ENCODE measurements around the gene IL12B.
"Not testable (repeated sequence)": the region's sequence is repeated elsewhere in the genome, so short reads cannot be mapped to it uniquely, and the experiment has no call there.

The IL12B gene

DNA sequence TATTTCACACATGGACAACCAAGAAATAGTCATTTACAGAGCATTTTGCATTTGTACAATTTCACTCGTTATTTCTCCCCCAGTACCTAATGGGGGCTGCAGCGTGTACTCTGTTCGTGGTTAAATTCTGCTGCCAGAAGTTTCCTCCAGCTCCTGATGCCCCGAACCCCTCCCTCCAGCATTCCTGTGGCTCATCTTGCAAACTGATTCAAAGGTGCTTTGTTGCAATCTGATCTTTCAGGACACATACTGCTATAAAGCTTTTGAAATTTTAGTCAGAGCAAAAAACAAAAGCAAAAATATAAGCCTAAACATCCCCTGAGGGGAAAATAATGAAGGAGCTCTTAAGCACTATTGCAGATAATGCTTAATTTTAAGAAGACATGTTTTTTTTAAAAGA lies 39.5 kb downstream of the IL12B start:
- H3K4me3 ChIP-seq (replicated peaks in 1 of 2; ENCODE audit: low read depth in 2 of 2, low read length in 2 of 2), result no peak overlapping the region
- TF ChIP-seq, protein P1, sequence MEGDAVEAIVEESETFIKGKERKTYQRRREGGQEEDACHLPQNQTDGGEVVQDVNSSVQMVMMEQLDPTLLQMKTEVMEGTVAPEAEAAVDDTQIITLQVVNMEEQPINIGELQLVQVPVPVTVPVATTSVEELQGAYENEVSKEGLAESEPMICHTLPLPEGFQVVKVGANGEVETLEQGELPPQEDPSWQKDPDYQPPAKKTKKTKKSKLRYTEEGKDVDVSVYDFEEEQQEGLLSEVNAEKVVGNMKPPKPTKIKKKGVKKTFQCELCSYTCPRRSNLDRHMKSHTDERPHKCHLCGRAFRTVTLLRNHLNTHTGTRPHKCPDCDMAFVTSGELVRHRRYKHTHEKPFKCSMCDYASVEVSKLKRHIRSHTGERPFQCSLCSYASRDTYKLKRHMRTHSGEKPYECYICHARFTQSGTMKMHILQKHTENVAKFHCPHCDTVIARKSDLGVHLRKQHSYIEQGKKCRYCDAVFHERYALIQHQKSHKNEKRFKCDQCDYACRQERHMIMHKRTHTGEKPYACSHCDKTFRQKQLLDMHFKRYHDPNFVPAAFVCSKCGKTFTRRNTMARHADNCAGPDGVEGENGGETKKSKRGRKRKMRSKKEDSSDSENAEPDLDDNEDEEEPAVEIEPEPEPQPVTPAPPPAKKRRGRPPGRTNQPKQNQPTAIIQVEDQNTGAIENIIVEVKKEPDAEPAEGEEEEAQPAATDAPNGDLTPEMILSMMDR (IDR thresholded peaks at IDR 0.05; ENCODE audit: low read depth, low read length), result no peak
- no peak for DNase-seq (ENCODE audit: low read depth in 2 of 2)

DNA sequence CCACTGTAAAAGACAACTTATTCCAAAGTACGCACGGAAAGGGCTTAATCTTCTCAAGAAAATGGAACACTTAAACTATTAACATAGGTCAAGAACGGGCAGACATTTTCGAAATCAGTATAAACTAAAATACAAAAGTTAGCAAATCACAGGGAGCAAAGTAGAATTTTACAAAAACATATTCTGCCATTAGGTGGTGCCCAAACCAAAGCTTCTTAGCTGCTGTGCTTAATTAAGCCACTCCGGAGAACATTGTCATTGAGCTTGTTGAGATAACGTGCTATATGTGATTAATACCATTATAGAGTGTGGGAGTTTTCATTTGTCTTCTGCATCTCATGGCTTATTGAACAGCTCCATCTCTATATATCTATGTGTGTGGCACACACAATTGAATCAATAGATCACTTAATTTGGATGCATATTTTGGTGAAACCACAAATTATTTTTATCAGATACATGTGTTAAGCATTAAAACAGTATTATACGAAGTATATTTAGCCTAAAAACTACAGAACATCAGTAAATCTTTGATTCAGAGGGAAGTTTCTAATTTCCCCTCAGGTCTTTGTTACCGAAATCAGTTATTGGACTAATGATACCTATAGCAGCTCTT lies 43.8 kb downstream of the IL12B start:
- H3K4me3 ChIP-seq (replicated peaks in 1 of 2; ENCODE audit: low read depth in 2 of 2, low read length in 2 of 2), result no peak overlapping the region
- DNase-seq (ENCODE audit: low read depth in 2 of 2), result peak; percentile 50 to 57
- TF ChIP-seq, protein P1 (IDR thresholded peaks at IDR 0.05; ENCODE audit: low read depth, low read length), result peak; percentile 30

DNA sequence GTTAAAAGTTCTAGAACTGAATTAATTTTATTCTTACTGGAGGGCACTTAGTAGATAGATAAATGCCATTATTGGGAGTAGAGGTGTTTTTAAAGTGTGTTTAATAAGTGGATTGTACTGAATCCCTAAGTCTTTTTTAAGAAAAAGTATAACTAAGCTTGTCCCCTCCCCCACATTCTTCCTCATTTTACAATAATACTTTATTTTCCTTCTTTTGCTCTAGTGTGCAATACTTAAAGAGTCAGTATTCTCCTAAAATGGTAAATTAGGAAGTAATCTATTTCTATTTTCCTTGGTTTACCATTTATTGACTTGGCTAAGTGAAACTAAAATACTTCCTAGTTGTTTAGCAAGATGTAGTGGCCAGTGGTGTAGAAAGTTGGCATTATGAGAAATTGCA lies 55.6 kb downstream of the IL12B start:
- no peak overlapping the region for H3K4me3 ChIP-seq (replicated peaks in 1 of 2; ENCODE audit: low read depth in 2 of 2, low read length in 2 of 2)
- TF ChIP-seq, protein P1 (IDR thresholded peaks at IDR 0.05; ENCODE audit: low read depth, low read length), result no peak
- DNase-seq (ENCODE audit: low read depth in 2 of 2), result no peak

DNA sequence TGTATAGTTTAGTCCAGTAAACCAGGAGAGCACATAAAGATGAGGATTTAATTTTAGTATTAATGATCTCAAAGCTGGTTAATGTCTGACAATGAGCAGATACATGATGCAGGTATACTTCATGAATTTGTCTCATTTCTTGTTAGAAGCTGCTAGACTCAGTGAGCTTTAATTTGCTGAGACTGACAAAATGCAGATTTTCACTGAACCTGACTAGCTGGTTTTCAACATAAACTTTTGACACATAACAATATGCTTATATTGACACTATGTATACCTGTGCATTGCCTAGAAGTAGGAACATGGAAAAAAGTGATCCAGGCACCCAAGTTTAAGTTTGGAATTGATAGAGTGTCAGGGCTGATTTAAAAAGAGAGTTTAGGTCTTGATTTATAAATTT lies 56.4 kb downstream of the IL12B start:
- TF ChIP-seq, protein P1 (IDR thresholded peaks at IDR 0.05; ENCODE audit: low read depth, low read length), result no peak
- no peak overlapping the region for H3K4me3 ChIP-seq (replicated peaks in 1 of 2; ENCODE audit: low read depth in 2 of 2, low read length in 2 of 2)
- DNase-seq (ENCODE audit: low read depth in 2 of 2), result no peak

DNA sequence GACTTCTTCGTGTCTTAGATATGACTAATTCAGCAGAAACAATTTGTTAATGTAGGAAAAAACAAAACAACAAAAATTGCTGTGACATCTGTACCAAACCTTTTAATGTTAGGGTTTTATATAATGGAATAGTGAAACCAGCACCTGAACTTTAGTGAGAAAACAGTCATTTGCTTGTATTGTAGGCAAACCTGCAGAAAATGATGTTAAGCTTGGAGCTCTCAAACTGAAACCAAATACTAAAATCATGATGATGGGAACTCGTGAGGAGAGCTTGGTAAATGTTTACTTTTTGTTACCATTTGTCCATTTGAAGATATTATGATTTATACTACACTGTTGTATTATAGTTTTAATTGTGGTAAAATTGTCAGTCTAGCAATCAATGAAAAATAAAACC lies 60.6 kb downstream of the IL12B start:
- TF ChIP-seq, protein P1 (IDR thresholded peaks at IDR 0.05; ENCODE audit: low read depth, low read length), result no peak
- no peak overlapping the region for H3K4me3 ChIP-seq (replicated peaks in 1 of 2; ENCODE audit: low read depth in 2 of 2, low read length in 2 of 2)
- DNase-seq (ENCODE audit: low read depth in 2 of 2), result no peak

DNA sequence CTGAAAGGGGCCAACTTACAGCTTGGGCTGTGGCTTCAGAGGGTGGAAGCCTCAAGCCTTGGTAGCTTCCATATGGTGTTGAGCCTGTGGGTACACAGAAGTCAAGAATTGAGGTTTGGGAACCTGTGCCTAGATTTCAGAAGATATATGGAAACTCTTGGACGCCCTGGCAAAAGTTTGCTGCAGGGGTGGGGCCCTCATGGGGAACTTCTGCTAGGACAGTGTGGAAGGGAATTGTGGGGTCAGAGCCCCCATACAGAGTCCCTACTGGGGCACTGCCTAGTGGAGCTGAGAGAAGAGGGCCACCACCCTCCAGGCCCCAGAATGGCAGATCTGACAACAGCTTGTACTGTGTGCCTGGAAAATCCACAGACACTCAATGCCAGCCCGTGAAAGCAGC lies 63.5 kb downstream of the IL12B start:
- not testable (repeated sequence) for DNase-seq (ENCODE audit: low read depth in 2 of 2); H3K4me3 ChIP-seq (replicated peaks in 1 of 2; ENCODE audit: low read depth in 2 of 2, low read length in 2 of 2)

Data from cardiac fibroblast (primary cell).